Sigmoid colon (tissue), 7 donors: ENCODE results near the gene CFL2. TPM values are rescaled to one million over a fixed set of nuclear protein-coding genes. Genes with fewer than 3 reads are reported as not detected.

Experiments used
- DNase-seq: peaks from one replicate; pipeline ENCODE4 v3.0.0-alpha.2; 2019
- H3K27ac ChIP-seq, 4 donors: fragments of 200-600 bp; sonication (generic); one replicate each; pipeline ENCODE4 v1.5.1; 2016 to 2019; ENCODE audit warnings: mild to moderate bottlenecking in 1 of 4
- H3K27me3 ChIP-seq, 3 donors: fragments of 200-600 bp; sonication (generic); one replicate each; pipeline ENCODE4 v1.5.1; 2019; ENCODE audit warnings: mild to moderate bottlenecking in 1 of 3
- H3K36me3 ChIP-seq, 4 donors: fragments of 200-600 bp; sonication (generic); one replicate each; pipeline ENCODE4 v1.5.1; 2016 to 2019
- H3K4me1 ChIP-seq, 4 donors: fragments of 200-600 bp; sonication (generic); one replicate each; pipeline ENCODE4 v1.5.1; 2017 to 2019
- H3K4me3 ChIP-seq, 4 donors: fragments of 200-600 bp; sonication (generic); one replicate each; pipeline ENCODE4 v1.5.1; 2017 to 2019; ENCODE audit warnings: mild to moderate bottlenecking in 2 of 4, moderate library complexity in 1 of 4
- H3K9me3 ChIP-seq, 4 donors: fragments of 200-600 bp in 3 of 4; sonication (generic) in 3 of 4; one replicate each; pipeline versions ENCODE4 v1.5.1 to v1.6.1; 2013 to 2019
- CTCF ChIP-seq, 4 experiments: fragments of 450-650 bp in 3 of 4; fragments of 200-600 bp in 1 of 4; IDR thresholded peaks; one replicate each; pipeline ENCODE4 v1.5.1; 2016 to 2019; ENCODE audit warnings: antibody characterized with exemption in 4 of 4, mild to moderate bottlenecking in 3 of 4, moderate library complexity in 2 of 4
- EP300 ChIP-seq, 4 donors: sonication (generic); formaldehyde crosslinking; IDR thresholded peaks; one replicate each; pipeline ENCODE4 v1.6.1; 2017; ENCODE audit warnings: antibody characterized with exemption in 4 of 4
- POLR2A ChIP-seq, 2 donors: fragments of 450-650 bp; IDR thresholded peaks; one replicate each; pipeline ENCODE4 v1.6.1; 2016; ENCODE audit warnings: antibody characterized with exemption in 2 of 2, mild to moderate bottlenecking in 2 of 2, moderate library complexity in 2 of 2
- POLR2AphosphoS5 ChIP-seq, 4 donors: sonication (generic); formaldehyde crosslinking; IDR thresholded peaks; one replicate each; pipeline ENCODE4 v1.6.1; 2017; ENCODE audit warnings: antibody characterized with exemption in 4 of 4
- WGBS, 2 donors: extraction: QIAGEN DNeasy Blood & Tissue Kit; methylation state at CpG; one replicate each; pipeline ENCODE4 v1.1.7; 2013; 5-methylcytosine and 5-hydroxymethylcytosine counted together
- intact Hi-C: fragments of 100-400 bp; cut with DNase I; formaldehyde crosslinking; loops from one replicate; pipeline ENCODE4 v1.15.1; 2023
- polyA plus RNA-seq, 3 donors: library from polyadenylated mRNA; stranded (reverse); fragments of 200-250 nt; gene quantifications; one replicate each; pipeline ENCODE4 v1.2.3, GENCODE V29; 2013
- total RNA-seq, 4 donors: library from RNA; depleted of rRNA; stranded (reverse); fragments of >200 nt; gene quantifications; one replicate each; pipeline ENCODE4 v1.1.0, GENCODE V29; 2016
- donor health status: healthy with polysubstance abuse.
- donor health status: Bipolar disorder and iron deficiency.
- donor health status: healthy.

Gene CFL2
- total and polyA plus RNA-seq, 7 donors: 6.0 to 380 (median 251) TPM

GRCh38 chr14:34692898-34693227, 21.5 kb downstream of the CFL2 start:
- Histone ChIP-seq H3K27ac (no peak overlapping the region), H3K4me3 (peak overlapping the region; percentile 12 to 41 (median 34)), H3K4me1 (no peaks in the 10 kb centered on the region), H3K27me3 (no peaks in the 10 kb centered on the region), H3K36me3 (no peaks in the 10 kb centered on the region), H3K9me3 (no peaks in the 10 kb centered on the region)
- TF ChIP-seq POLR2A (IDR thresholded peaks at IDR 0.05): no peak
- no peak for TF ChIP-seq POLR2AphosphoS5 (IDR thresholded peaks at IDR 0.05)
- TF ChIP-seq CTCF (IDR thresholded peaks at IDR 0.05): no peak
- no peak for TF ChIP-seq EP300 (IDR thresholded peaks at IDR 0.05)
- DNase-seq: no peak
- intact Hi-C loops: no loop called here
- WGBS, 2 donors: 49 to 80% methylated on average over 2 of the region's 2 CpGs

GRCh38 chr14:34692348-34692747, 22.0 kb downstream of the CFL2 start:
- no peaks in the 10 kb centered on the region for H3K4me1 ChIP-seq
- no peaks in the 10 kb centered on the region for H3K27me3 ChIP-seq
- WGBS, 2 donors: 77 to 82% methylated on average over 4 of the region's 4 CpGs
- no peaks in the 10 kb centered on the region for H3K9me3 ChIP-seq
- intact Hi-C loops: no loop called here
- no peak overlapping the region for H3K4me3 ChIP-seq
- no peak overlapping the region for H3K27ac ChIP-seq
- DNase-seq: no peak
- TF ChIP-seq EP300 (IDR thresholded peaks at IDR 0.05) (no peak), CTCF (IDR thresholded peaks at IDR 0.05) (no peak), POLR2A (IDR thresholded peaks at IDR 0.05) (no peak), POLR2AphosphoS5 (IDR thresholded peaks at IDR 0.05) (no peak)
- no peaks in the 10 kb centered on the region for H3K36me3 ChIP-seq

- WGBS, 2 donors: 73 to 87% methylated on average over 4 of the region's 4 CpGs
- no peak for DNase-seq
- Histone ChIP-seq H3K27ac (no peak overlapping the region), H3K9me3 (no peaks in the 10 kb centered on the region), H3K4me3 (no peak overlapping the region), H3K27me3 (no peaks in the 10 kb centered on the region), H3K4me1 (no peaks in the 10 kb centered on the region), H3K36me3 (no peaks in the 10 kb centered on the region)
- intact Hi-C loops: no loop called here
- TF ChIP-seq EP300 (IDR thresholded peaks at IDR 0.05) (no peak), CTCF (IDR thresholded peaks at IDR 0.05) (no peak), POLR2A (IDR thresholded peaks at IDR 0.05) (no peak), POLR2AphosphoS5 (IDR thresholded peaks at IDR 0.05) (no peak)
Measured at GRCh38 chr14:34691206-34691605, 23.2 kb downstream of the CFL2 start.

GRCh38 chr14:34688470-34689206, 25.8 kb downstream of the CFL2 start:
- no peaks in the 10 kb centered on the region for H3K4me1 ChIP-seq
- 69 to 81% methylated on average over 3 of the region's 3 CpGs for WGBS, 2 donors
- H3K4me3 ChIP-seq: no peak overlapping the region
- no peaks in the 10 kb centered on the region for H3K27me3 ChIP-seq
- intact Hi-C loops: no loop called here
- no peaks in the 10 kb centered on the region for H3K9me3 ChIP-seq
- no peak overlapping the region for H3K27ac ChIP-seq
- H3K36me3 ChIP-seq: no peaks in the 10 kb centered on the region
- TF ChIP-seq POLR2A (IDR thresholded peaks at IDR 0.05) (no peak), EP300 (IDR thresholded peaks at IDR 0.05) (no peak), POLR2AphosphoS5 (IDR thresholded peaks at IDR 0.05) (no peak), CTCF (IDR thresholded peaks at IDR 0.05) (no peak)
- no peak for DNase-seq
